Stimulated activated CD4-positive, alpha-beta T cell treated with anti-CD3 and anti-CD28 coated beads, Interleukin-12 subunit alpha, Interleukin-12 subunit beta, amount 100 ng/mL, for 4 hours (primary cell): ENCODE data around the gene STK32C.

Source experiments
- DNase-seq: peaks from one replicate; pipeline ENCODE4 v3.0.0-alpha.2; 2020

The STK32C gene

GRCh38 chr10:132194726-132195125 lies 113.0 kb downstream of the STK32C start:
- no peak for DNase-seq

DNA sequence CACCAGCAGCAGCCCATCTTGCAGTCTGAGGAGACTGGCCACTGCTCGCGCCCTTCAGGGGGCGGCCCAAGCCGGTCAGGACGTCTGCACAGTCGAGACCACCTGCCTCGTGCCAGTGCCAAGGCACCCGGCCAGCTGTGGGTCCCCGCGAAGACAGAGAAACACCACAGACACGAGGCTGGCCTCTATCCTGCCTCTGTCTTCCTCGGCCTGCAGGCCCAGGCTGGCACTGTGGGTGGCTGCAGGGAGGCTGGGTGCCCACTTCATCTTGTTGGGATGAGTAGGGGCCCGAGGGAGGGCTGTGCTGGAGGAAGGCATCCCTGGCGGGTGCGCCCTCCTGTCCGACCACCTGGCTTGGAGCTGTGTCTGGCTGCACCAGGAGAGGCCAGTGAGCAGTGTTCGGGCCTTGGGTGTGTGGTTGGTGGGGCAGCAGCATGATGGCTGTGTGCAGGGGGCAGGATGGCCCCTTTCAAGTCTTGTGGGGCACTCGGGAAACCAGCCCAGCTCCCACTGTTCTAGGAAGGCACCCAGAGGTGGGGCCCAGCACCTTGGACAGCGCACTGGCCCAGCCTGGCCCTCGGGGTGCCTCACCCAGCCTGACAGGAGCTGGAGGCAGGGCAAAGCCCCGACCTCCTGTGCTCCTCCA lies 113.7 kb downstream of the STK32C start:
- DNase-seq: no peak

GRCh38 chr10:132192991-132193665 lies 114.6 kb downstream of the STK32C start:
- no peak for DNase-seq

GRCh38 chr10:132192076-132192975 lies 115.4 kb downstream of the STK32C start:
- no peak for DNase-seq

GRCh38 chr10:132189810-132190422 lies 117.8 kb downstream of the STK32C start:
- no peak for DNase-seq

DNA sequence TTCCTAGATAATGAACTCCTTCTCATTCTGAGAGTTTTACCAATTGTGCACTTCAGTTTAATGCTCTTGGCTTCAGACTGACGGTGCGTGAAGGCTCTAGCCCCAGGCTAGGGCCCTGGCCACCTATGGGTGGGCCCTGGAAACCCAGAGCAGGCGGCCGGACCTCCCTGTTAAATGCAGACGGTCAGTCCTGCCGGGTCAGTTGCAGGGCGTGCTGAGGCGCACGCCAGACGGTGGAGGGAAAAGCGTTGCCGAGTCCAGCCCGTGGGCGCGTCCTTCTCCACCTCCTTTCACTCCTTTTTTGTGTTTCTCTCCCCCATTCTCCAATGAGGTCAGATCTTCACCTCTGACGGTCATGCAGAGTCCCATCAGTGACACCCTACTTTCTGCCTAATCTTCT lies 118.7 kb downstream of the STK32C start:
- DNase-seq: no peak

DNA sequence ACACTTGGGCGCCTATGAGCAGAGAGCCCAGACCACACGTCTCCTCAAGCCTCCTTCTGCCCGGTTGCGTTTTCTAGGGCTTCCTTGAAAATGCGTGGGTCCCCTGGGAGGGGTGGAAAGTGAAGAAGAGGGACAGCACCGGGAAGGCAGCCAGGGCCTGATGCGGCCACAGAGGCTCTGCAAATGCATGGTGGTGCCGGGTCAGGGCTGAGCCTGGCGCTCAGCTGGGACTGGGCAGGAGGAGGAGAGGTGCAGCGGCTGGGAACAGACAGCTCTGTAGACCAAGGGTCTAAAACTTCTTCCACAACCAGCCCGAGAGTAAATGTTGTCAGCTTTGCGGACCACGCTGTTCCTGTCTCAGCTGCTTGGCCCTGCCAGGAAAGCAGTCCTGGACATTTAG lies 119.4 kb downstream of the STK32C start:
- DNase-seq: no peak

DNA sequence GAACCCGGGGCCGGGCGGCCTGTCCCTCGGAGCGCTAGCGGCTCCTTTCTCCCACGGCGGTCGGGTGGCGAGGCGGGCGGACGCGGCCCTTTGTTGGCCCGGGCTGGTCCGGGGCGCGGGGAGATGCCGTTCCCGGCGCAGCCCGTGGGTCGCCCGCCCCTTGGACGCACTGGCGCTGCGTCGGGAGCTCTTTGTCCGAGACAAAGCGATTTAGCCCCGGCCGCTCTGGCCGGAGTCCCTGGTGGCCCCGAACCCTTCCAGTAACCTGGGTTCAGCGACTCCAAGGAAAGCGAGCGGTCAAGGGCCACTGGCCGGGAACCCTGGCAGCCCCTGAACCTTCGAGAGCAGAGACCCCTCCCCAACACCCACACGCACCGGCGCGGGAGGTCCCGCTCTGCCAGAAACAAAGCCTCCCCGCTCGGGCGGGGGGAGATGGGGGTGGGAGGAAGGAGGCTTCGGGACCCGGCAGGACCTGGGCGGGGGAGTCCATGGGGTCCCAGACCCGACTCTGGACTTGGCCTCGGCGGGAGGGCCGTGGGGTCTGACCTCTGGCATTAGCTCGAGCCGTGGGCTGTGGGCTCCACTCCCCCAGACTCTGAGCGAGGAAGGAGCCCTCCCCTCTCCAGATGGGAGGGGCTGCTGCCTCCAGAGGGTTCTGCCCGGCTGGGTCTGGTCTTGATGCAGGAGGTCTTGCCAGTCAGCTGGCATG lies 120.2 kb downstream of the STK32C start:
- no peak for DNase-seq

DNA sequence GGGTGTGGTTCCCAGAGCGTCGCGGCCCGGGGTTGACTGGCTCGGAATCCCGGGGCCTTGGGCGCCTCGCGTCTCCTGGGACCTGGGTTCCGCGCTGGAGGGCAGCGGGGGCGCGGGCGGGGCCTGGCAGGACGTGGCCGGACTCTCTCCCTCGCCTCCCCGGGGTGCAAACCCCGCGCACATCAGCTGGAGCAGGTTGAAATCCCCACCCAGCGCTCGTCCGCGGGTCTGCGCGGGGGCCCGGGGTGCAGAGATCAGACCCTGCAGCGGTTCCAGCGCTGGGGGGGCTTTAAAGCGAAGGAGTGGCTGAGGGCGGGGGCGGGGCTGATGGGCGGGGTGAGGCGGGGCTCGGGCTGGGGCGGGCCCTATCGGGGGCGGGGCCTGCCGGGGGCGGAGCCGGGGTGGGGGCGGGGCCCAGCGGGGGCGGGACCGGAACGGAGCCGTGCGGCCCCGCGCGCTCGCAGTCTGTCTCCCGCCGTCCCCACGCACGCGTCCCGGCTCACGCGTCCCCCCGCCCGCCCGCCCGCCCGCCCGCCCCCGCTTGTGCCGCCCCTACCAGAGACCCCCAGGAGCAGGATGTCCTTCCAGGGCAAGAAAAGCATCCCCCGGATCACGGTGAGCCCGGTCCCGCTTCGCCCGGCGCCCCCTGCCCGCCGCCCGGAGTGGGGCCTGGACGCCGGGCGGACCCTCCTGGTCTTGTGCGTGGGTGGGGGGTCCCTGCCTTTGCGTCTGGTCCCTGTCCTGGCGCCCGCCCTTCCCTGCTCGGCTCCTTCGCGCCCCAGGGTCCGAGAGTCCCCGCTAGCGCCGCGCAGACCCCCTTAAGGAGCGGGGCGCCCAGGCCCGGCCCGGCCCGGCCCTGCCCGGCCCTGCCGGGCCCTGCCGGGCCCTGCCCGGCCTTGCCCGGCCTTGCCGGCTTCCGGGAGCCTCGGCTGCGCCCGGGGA lies 121.0 kb downstream of the STK32C start, which contains the start of gene DPYSL4:
Gene DPYSL4 (plus strand): TSS at position 461 of the 942 bp plus-strand sequence. CDS start 116 bp downstream, at position 577.
- peak; percentile 39 for DNase-seq

GRCh38 chr10:132185601-132186487 lies 121.9 kb downstream of the STK32C start:
- peak; percentile 49 for DNase-seq

GRCh38 chr10:132184816-132185593 lies 122.7 kb downstream of the STK32C start:
- no peak for DNase-seq

DNA sequence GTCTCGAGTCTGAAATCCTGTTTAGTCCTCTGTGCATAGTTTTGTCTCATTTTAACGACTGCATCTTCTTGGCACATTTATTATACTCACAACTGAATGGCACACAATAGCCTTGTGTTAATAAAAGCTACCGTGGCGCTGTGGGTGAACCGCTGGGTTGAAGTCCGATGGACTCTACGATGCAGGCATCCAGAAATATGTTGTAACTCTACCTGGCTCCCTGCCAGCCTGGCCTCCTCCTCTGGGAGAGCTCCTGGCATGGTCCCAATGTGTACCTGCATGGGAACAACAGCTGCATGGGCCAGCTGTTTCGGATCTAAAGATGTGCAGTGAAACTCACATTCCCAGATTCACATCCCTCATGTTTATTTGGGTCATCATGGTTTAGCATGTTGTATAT lies 124.7 kb downstream of the STK32C start:
- DNase-seq: no peak

GRCh38 chr10:132182591-132182990 lies 125.2 kb downstream of the STK32C start:
- no peak for DNase-seq

GRCh38 chr10:132181691-132182425 lies 125.9 kb downstream of the STK32C start:
- DNase-seq: no peak

DNA sequence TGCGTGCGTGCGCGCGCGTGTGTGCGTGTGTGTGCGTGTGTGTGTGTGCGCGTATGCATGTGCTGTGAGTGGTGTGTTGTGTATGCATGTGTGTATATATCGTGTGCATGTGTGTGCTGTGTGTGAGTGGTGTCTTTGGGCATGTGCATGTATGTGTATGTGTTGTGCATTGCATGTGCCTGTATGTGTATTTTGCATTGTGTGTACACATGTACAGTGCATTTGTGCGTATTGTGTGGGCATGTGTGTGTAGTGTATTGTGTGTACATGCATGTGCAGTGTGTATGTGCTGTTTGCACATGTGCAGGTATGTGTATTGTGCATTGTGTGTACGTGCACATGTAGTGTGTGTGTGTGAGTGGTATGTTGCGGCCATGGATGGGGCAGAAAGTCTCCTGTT lies 127.0 kb downstream of the STK32C start:
- DNase-seq: no peak

DNA sequence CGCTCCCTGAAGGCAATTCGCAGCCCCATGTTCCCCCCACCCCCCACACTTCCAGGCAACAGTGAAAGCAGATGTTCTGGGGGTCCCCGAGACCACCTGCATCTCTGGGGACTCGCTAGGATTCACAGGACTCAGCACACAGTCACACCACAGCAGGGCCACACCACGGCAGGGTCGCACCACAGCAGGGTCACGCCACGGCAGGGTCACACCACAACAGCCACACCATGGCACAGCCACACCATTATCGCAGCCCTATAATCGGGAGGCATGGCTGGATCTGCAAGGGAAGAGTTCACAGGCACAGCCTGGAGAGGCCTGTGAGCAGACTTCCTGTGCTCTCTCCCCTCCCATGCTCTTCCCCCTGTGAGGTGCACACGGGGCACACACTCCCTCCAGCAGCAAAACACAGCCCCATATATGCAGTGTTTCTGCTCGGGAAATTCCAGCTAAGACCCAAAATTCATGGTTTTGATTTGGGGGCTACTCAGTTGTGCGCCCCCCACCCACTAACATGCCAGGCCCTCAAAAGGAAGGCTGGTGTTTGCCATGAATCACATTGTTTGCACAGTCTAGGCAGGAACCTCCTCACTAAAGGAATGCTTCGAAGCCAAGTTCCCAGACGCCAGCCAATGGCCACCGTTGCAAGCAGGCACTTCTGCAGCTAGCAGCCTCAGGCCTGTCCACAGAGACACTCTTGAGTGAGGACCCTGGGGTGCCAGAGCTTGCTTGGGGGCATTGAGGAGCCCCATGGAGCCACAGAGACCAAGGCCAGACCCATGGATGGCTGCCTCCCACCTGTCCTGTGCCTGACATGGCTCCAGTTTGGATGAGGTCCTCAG lies 128.0 kb downstream of the STK32C start:
- no peak for DNase-seq

GRCh38 chr10:132178672-132179545 lies 128.8 kb downstream of the STK32C start:
- no peak for DNase-seq
